Breast epithelium (tissue), 4 donors: Measurements from ENCODE around the gene SEC14L1. TPM values are rescaled to one million over a fixed set of nuclear protein-coding genes. Genes with fewer than 3 reads are reported as not detected.
A peak's percentile ranks its signal among the peaks of the same experiment; 100 is the strongest.

Experiments
- DNase-seq, 2 donors: peaks; one replicate each; pipeline ENCODE4 v3.0.0-alpha.2; 2019; ENCODE audit warnings: low spot score in 2 of 2
- H3K27ac ChIP-seq, 2 donors: fragments of 200-600 bp; sonication (generic) in 1 of 2; one replicate each; pipeline ENCODE4 v1.5.1; 2016 to 2019; ENCODE audit warnings: mild to moderate bottlenecking in 1 of 2
- H3K27me3 ChIP-seq, 2 donors: fragments of 200-600 bp; sonication (generic) in 1 of 2; one replicate each; pipeline versions ENCODE4 v1.5.1 to v1.6.0; 2017 to 2019; ENCODE audit warnings: control low read depth in 1 of 2, mild to moderate bottlenecking in 1 of 2
- H3K36me3 ChIP-seq: fragments of 200-600 bp; one replicate; pipeline ENCODE4 v1.5.1; 2019
- H3K4me1 ChIP-seq, 2 donors: fragments of 200-600 bp; sonication (generic); one replicate each; pipeline ENCODE4 v1.5.1; 2016 to 2019; ENCODE audit warnings: control low read depth in 1 of 2
- H3K4me3 ChIP-seq, 3 donors: fragments of 200-600 bp; sonication (generic); 1 replicate in 2 of 3; 2 replicates in 1 of 3; pipeline ENCODE4 v1.5.1; 2016 to 2019; ENCODE audit warnings: mild to moderate bottlenecking in 3 of 3, moderate library complexity in 2 of 3
- H3K9me3 ChIP-seq, 2 donors: fragments of 200-600 bp; sonication (generic) in 1 of 2; one replicate each; pipeline ENCODE4 v1.5.1; 2016 to 2019; ENCODE audit warnings: control low read depth in 1 of 2
- CTCF ChIP-seq, 3 donors: fragments of 450-650 bp; IDR thresholded peaks; one replicate each; pipeline ENCODE4 v1.5.1; 2016 to 2017; ENCODE audit warnings: antibody characterized with exemption in 3 of 3, mild to moderate bottlenecking in 3 of 3, moderate library complexity in 3 of 3
- POLR2A ChIP-seq: fragments of 450-650 bp; IDR thresholded peaks from one replicate; pipeline ENCODE4 v1.6.1; 2016; ENCODE audit warnings: antibody characterized with exemption, mild to moderate bottlenecking, moderate library complexity
- POLR2AphosphoS5 ChIP-seq, 3 donors: sonication (generic); formaldehyde crosslinking; IDR thresholded peaks; one replicate each; pipeline ENCODE4 v1.6.1; 2017; ENCODE audit warnings: antibody characterized with exemption in 3 of 3
- intact Hi-C: fragments of 100-400 bp; cut with DNase I; formaldehyde crosslinking; loops from one replicate; pipeline ENCODE4 v1.15.1; 2023; ENCODE audit warnings: low total_unique reads
- total RNA-seq, 3 donors: library from RNA; depleted of rRNA; stranded (reverse); fragments of >200 nt; gene quantifications; one replicate each; pipeline ENCODE4 v1.1.0, GENCODE V29; 2016

The SEC14L1 gene
- total RNA-seq, 3 donors from 2014 or later, result 52.2 to 106 (median 59.6) TPM

GRCh38 chr17:77185137-77185536 lies 44.4 kb downstream of the SEC14L1 start:
- Histone ChIP-seq H3K4me1 (peaks cover 0 to 6% of the 10 kb centered on the region in 2 donors), H3K4me3 (no peak overlapping the region), H3K9me3 (no peaks in the 10 kb centered on the region), H3K27me3 (no peaks in the 10 kb centered on the region), H3K36me3 (no peaks in the 10 kb centered on the region), H3K27ac (peak overlapping the region in 1 of 2 donors; percentile 35)
- TF ChIP-seq CTCF (IDR thresholded peaks at IDR 0.05) (no peak), POLR2A (no peak)
- no peak for DNase-seq
- intact Hi-C loops, result no loop called here

DNA sequence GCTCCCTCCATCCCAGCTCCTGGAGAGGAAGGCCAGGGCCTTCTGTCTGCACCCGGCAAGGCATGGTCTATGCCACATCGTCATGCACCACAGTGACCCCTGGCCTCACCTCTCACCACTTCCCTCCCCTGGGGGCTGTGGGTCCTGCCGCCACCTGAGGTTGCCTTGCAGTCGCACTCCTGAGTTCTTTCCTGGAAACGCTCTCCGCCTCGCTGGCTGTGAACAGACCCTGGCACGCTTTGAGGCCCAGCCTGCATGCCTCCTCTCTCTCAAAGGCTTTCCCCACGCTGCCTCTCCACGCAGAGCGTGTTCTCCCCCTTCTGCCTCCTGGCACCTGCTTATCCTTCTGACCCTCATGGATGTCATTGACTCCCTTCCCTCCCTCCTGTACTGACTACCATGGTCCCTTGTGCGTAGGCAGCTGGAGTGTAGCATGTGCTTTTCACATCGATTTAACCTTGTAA lies 45.4 kb downstream of the SEC14L1 start:
- Histone ChIP-seq H3K27me3 (no peaks in the 10 kb centered on the region), H3K4me1 (peaks cover 0 to 6% of the 10 kb centered on the region in 2 donors), H3K36me3 (no peaks in the 10 kb centered on the region), H3K4me3 (no peak overlapping the region), H3K9me3 (no peaks in the 10 kb centered on the region), H3K27ac (peak overlapping the region in 1 of 2 donors; percentile 1)
- no peak for TF ChIP-seq POLR2AphosphoS5 (IDR thresholded peaks at IDR 0.05)
- no peak for TF ChIP-seq CTCF (IDR thresholded peaks at IDR 0.05)
- no peak for TF ChIP-seq POLR2A
- no peak for DNase-seq
- intact Hi-C loops, result no loop called here

DNA sequence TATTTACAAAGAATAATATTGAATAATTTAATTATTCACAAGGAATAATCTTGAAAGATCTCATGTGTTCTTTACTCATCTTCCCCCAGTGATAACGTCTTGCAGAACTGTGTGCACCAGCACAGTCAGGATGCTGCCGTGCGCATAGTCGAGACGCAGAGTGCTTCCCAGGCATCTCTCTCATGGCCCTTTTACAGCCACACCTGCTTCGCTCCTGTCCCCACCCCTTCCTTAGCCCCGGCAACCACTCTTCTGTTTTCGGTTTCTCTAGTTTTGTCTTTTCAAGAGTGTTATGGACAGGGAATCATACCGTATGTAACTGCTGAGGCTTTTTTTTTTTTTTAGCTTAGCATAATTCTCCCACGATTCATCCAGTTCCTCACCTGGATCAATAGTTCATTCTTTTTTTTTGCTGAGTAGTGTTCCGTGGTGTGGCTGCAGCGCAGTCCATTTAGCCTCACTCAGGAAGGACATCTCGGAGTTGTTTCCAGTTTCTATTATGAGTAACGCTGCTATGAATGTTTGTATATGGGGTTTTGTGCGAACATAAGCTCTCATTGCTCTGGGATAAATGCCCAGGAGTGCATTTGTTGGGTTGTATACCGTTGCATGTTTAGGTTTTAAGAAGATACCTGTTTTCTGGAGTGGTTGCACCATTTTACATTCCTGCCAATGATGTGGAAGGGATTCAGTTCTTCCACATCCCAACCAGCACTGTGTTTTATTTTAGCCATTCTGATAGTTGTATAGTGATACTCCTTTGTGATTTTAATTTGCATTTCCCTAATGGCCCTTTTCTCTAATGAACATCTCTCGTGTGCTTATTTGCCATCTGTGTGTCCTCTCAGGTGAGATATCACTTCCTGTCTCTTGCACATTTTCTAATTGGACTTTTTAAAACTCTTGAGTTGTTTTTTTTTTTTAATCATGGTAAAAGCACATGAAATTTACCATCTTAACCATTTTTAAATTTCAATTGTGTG lies 47.6 kb downstream of the SEC14L1 start:
- Histone ChIP-seq H3K9me3 (no peaks in the 10 kb centered on the region), H3K4me3 (no peak overlapping the region), H3K27me3 (no peaks in the 10 kb centered on the region), H3K27ac (no peak overlapping the region), H3K36me3 (no peaks in the 10 kb centered on the region), H3K4me1 (peaks cover 0 to 6% of the 10 kb centered on the region in 2 donors)
- intact Hi-C loops, result no loop called here
- no peak for DNase-seq
- no peak for TF ChIP-seq CTCF (IDR thresholded peaks at IDR 0.05)
- no peak for TF ChIP-seq POLR2AphosphoS5 (IDR thresholded peaks at IDR 0.05)
- TF ChIP-seq POLR2A, result no peak

GRCh38 chr17:77189148-77189547 lies 48.4 kb downstream of the SEC14L1 start:
- peaks cover 0 to 6% of the 10 kb centered on the region in 2 donors for H3K4me1 ChIP-seq
- H3K4me3 ChIP-seq, result no peak overlapping the region
- intact Hi-C loops, result no loop called here
- TF ChIP-seq POLR2A, result no peak
- TF ChIP-seq CTCF (IDR thresholded peaks at IDR 0.05), result no peak
- no peak for TF ChIP-seq POLR2AphosphoS5 (IDR thresholded peaks at IDR 0.05)
- H3K27me3 ChIP-seq, result no peaks in the 10 kb centered on the region
- no peak for DNase-seq
- H3K27ac ChIP-seq, result no peak overlapping the region
- H3K36me3 ChIP-seq, result no peaks in the 10 kb centered on the region
- H3K9me3 ChIP-seq, result no peaks in the 10 kb centered on the region

GRCh38 chr17:77190576-77190975 lies 49.8 kb downstream of the SEC14L1 start:
- no peaks in the 10 kb centered on the region for H3K27me3 ChIP-seq
- H3K4me1 ChIP-seq, result no peaks in the 10 kb centered on the region
- H3K36me3 ChIP-seq, result no peaks in the 10 kb centered on the region
- H3K27ac ChIP-seq, result no peak overlapping the region
- TF ChIP-seq POLR2AphosphoS5 (IDR thresholded peaks at IDR 0.05) (no peak), POLR2A (no peak), CTCF (IDR thresholded peaks at IDR 0.05) (no peak)
- intact Hi-C loops, result no loop called here
- DNase-seq, result no peak
- H3K4me3 ChIP-seq, result no peak overlapping the region
- H3K9me3 ChIP-seq, result no peaks in the 10 kb centered on the region
